Measurements from ENCODE around the gene CDC42SE2. TPM values are rescaled to one million over a fixed set of nuclear protein-coding genes. Genes with fewer than 3 reads are reported as not detected.

CDC42SE2 gene
- total and polyA plus RNA-seq, 2 of the 4 experiments (the other 2 are of a cell fraction) = 12.5 to 19.4 TPM

DNA sequence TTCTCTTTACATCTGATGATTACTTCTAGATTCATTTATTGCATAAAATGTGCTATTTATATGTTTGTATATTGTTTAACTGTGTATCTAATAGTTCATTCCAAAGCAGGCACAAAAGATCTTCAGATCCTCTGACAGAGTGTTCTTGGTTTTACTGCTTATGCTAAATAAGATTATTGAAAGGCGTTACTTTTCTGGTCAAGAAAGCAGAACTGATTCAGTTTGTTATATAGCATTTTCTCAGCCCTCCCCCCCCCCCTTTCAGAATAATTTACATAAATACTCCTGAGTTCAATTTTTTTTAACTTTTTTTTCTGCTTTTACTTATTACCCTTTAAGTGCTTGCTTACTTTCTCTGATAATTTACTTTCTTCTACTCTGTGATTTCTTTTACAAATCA, 15.4 kb downstream of the CDC42SE2 start:
- BruUV-seq (replicated peaks) = no TSS peak
- Histone ChIP-seq H3K56ac (ENCODE audit: extremely low read depth, insufficient read depth, low read length) (no peak overlapping the region), H3K79me1 (ENCODE audit: low read depth in 1 of 2, low read length in 2 of 2) (peaks cover 6 to 52% of the 10 kb centered on the region in 2 experiments; a peak in 2 of 4 replicates), H4K8ac (ENCODE audit: low read depth in 2 of 2, low read length in 2 of 2) (no peak overlapping the region), H3K9me3 (ENCODE audit: control insufficient read depth, insufficient read depth, low read length) (no peaks in the 10 kb centered on the region), H3K4me1 (ENCODE audit: control insufficient read depth, insufficient read depth, low read length) (peaks cover 4% of the 10 kb centered on the region; the same call in 1 of the 2 replicates), H3K9ac (ENCODE audit: low read depth, low read length) (no peak overlapping the region), H2AK5ac (ENCODE audit: low read depth, low read length) (no peak overlapping the region), H4K20me1 (ENCODE audit: insufficient read depth, low read length) (peaks cover 21% of the 10 kb centered on the region), H4K91ac (ENCODE audit: insufficient read depth, low read depth, low read length) (no peak overlapping the region), H3K4me2 (ENCODE audit: low read depth, low read length) (no peak overlapping the region), H2BK120ac (ENCODE audit: low read depth, low read length) (no peak overlapping the region), H3K14ac (replicated peaks; ENCODE audit: low read depth, low read length) (no peak overlapping the region), H3K4me3 (ENCODE audit: insufficient read depth, low read depth, low read length) (no peak overlapping the region), H3K18ac (ENCODE audit: low read depth, low read length) (no peak overlapping the region), H2BK5ac (ENCODE audit: low read depth, low read length, poor library complexity, severe bottlenecking) (no peak overlapping the region), H4K5ac (ENCODE audit: low read depth, low read length) (no peak overlapping the region), H2AFZ (replicated peaks; ENCODE audit: low read length, poor library complexity) (no peak overlapping the region), H3K9me1 (ENCODE audit: insufficient read depth, low read length) (0 out of 2 replicates have a peak, but pooled peaks cover 2% of the 10 kb centered on the region), H3K27ac (ENCODE audit: insufficient read depth, low read length) (no peak overlapping the region), H2BK20ac (ENCODE audit: low read depth, low read length) (no peak overlapping the region), H2BK15ac (ENCODE audit: low read depth, low read length) (no peak overlapping the region), H3K27me3 (ENCODE audit: control insufficient read depth, insufficient read depth, low read length) (no peaks in the 10 kb centered on the region), H3K4ac (ENCODE audit: low read depth, low read length) (no peak overlapping the region), H2AK9ac (replicated peaks; ENCODE audit: low read depth, low read length, poor library complexity) (no peak overlapping the region), H3K23ac (ENCODE audit: low read depth, low read length) (no peak overlapping the region), H3K36me3 (ENCODE audit: control insufficient read depth, insufficient read depth, low read length) (no peaks in the 10 kb centered on the region)
- no CpG with 5 or more reads among the region's 1 CpG for WGBS, 2 experiments (ENCODE audit: extremely low coverage in 2 of 2, insufficient read length in 1 of 2)
- POLR2A ChIA-PET (ENCODE audit: unreplicated experiment) = no interaction called here
- no peak for TF ChIP-seq RAD21 (IDR thresholded peaks at IDR 0.05; ENCODE audit: low read length)
- TF ChIP-seq BHLHE40 (IDR thresholded peaks at IDR 0.05; ENCODE audit: low read depth, low read length) = no peak
- TF ChIP-seq MAZ (IDR thresholded peaks at IDR 0.05; ENCODE audit: borderline replicate concordance, low read depth, low read length) = no peak
- no peak for TF ChIP-seq RCOR1 (IDR thresholded peaks at IDR 0.05; ENCODE audit: insufficient replicate concordance, low read length)
- TF ChIP-seq CEBPB (IDR thresholded peaks at IDR 0.05; ENCODE audit: low read depth, low read length) = no peak
- in situ Hi-C loops (cut with MboI; ENCODE audit: low sequenced_read_pairs) (loop anchor here (10.0 kb wide), 1 partner anchor 114 kb away; the partner anchor contains the start of gene HINT1), intact Hi-C loops (cut with micrococcal nuclease) (no loop called here), dilution Hi-C loops (cut with HindIII; ENCODE audit: low sequenced_read_pairs, unreplicated experiment) (no loop called here)
- ATAC-seq (ENCODE audit: low read depth) = no peak
- CTCF ChIA-PET = no interaction called here
- no peak for DNase-seq
